Astrocyte (in vitro differentiated cells and primary cell): ENCODE measurements around the gene RAB29. TPM values are rescaled to one million over a fixed set of nuclear protein-coding genes. Genes with fewer than 3 reads are reported as not detected.

Source experiments
- DNase-seq: peaks from one replicate; pipeline ENCODE4 v3.0.0-alpha.2; 2010; ENCODE audit warnings: low read depth
- FAIRE-seq: peaks from 2 replicates; lab custom pipeline; 2011; peaks lifted over from hg19 to GRCh38; lab: Jason Lieb, UNC
- H2AFZ ChIP-seq: 2 replicates; pipeline ENCODE4 v1.6.0; 2012; ENCODE audit warnings: low read depth, low read length, inconsistent platforms
- H3K27ac ChIP-seq: 2 replicates; pipeline ENCODE4 v1.5.1; 2011; ENCODE audit warnings: low read depth, low read length, inconsistent platforms
- H3K27me3 ChIP-seq: 2 replicates; pipeline ENCODE4 v1.6.0; 2011; ENCODE audit warnings: low read length, inconsistent platforms; ENCODE audit not compliant: insufficient read depth
- H3K36me3 ChIP-seq: 2 replicates; pipeline ENCODE4 v1.5.1; 2011; ENCODE audit warnings: low read length, inconsistent platforms; ENCODE audit not compliant: insufficient read depth
- H3K4me1 ChIP-seq: 2 replicates; pipeline ENCODE4 v1.5.1; 2011; ENCODE audit warnings: low read length, inconsistent platforms; ENCODE audit not compliant: insufficient read depth
- H3K4me2 ChIP-seq: 2 replicates; pipeline ENCODE4 v1.6.0; 2012; ENCODE audit warnings: low read length, inconsistent platforms
- H3K4me3 ChIP-seq: 2 replicates; pipeline ENCODE4 v1.5.1; 2011; ENCODE audit warnings: low read depth, mild to moderate bottlenecking, low read length, inconsistent platforms; ENCODE audit not compliant: insufficient read depth
- H3K79me2 ChIP-seq: 2 replicates; pipeline ENCODE4 v1.6.0; 2012; ENCODE audit warnings: mild to moderate bottlenecking, low read length, inconsistent platforms; ENCODE audit not compliant: insufficient read depth
- H3K9ac ChIP-seq: 2 replicates; pipeline ENCODE4 v1.6.0; 2012; ENCODE audit warnings: mild to moderate bottlenecking, low read length, inconsistent platforms
- H3K9me3 ChIP-seq: 2 replicates; pipeline ENCODE4 v1.5.1; 2012; ENCODE audit warnings: low read depth, mild to moderate bottlenecking, low read length, inconsistent platforms; ENCODE audit not compliant: insufficient read depth
- H4K20me1 ChIP-seq: 2 replicates; pipeline ENCODE4 v1.6.0; 2012; ENCODE audit warnings: low read length, inconsistent platforms; ENCODE audit not compliant: insufficient read depth
- H3K27ac Mint-ChIP-seq: one replicate; pipeline ENCODE4 v1.8.0; 2021; ENCODE audit warnings: mild to moderate bottlenecking, mixed read lengths; ENCODE audit not compliant: unreplicated experiment
- H3K27me3 Mint-ChIP-seq: one replicate; pipeline ENCODE4 v1.8.0; 2021; ENCODE audit warnings: low read depth, mixed read lengths; ENCODE audit not compliant: unreplicated experiment
- H3K36me3 Mint-ChIP-seq: one replicate; pipeline ENCODE4 v1.8.0; 2021; ENCODE audit warnings: low read depth, mixed read lengths; ENCODE audit not compliant: unreplicated experiment
- H3K4me1 Mint-ChIP-seq: one replicate; pipeline ENCODE4 v1.8.0; 2021; ENCODE audit warnings: low read depth, mixed read lengths; ENCODE audit not compliant: unreplicated experiment
- H3K4me3 Mint-ChIP-seq: one replicate; pipeline ENCODE4 v1.8.0; 2021; ENCODE audit warnings: mild to moderate bottlenecking, moderate library complexity, mixed read lengths; ENCODE audit not compliant: unreplicated experiment
- H3K9me3 Mint-ChIP-seq: one replicate; pipeline ENCODE4 v1.8.0; 2021; ENCODE audit warnings: mild to moderate bottlenecking, mixed read lengths; ENCODE audit not compliant: unreplicated experiment
- CTCF ChIP-seq: IDR thresholded peaks from 2 replicates; pipeline ENCODE4 v1.5.1; 2011; ENCODE audit warnings: low read depth, mild to moderate bottlenecking, inconsistent platforms, low read length, moderate library complexity; ENCODE audit not compliant: insufficient read depth
- EZH2 ChIP-seq: IDR thresholded peaks from 2 replicates; pipeline ENCODE4 v1.6.1; 2012; ENCODE audit warnings: mild to moderate bottlenecking, low read length, inconsistent platforms; ENCODE audit not compliant: insufficient read depth
- total RNA-seq: library from RNA; stranded (reverse); gene quantifications from 2 replicates; pipeline ENCODE4 v1.2.1, GENCODE V29; 2021

Gene RAB29
- total RNA-seq, 1 donor from 2014 or later, result 13.3 TPM

GRCh38 chr1:205770618-205771017 is 4.7 kb downstream of the RAB29 start:
- peaks cover 3% of the 10 kb centered on the region for H3K4me1 ChIP-seq
- FAIRE-seq, result no peak
- Mint-ChIP-seq H3K9me3 (no peaks in the 10 kb centered on the region), H3K36me3 (peaks cover 2% of the 10 kb centered on the region), H3K4me1 (peaks cover 16% of the 10 kb centered on the region), H3K4me3 (no peak overlapping the region), H3K27ac (no peak overlapping the region), H3K27me3 (no peaks in the 10 kb centered on the region)
- no peak overlapping the region for H3K4me3 ChIP-seq
- H3K36me3 ChIP-seq, result no peaks in the 10 kb centered on the region
- no peak overlapping the region for H3K9ac ChIP-seq
- no peak overlapping the region for H2AFZ ChIP-seq
- H3K9me3 ChIP-seq, result no peaks in the 10 kb centered on the region
- TF ChIP-seq EZH2, result no peak
- peaks cover 6% of the 10 kb centered on the region for H3K27me3 ChIP-seq
- no peaks in the 10 kb centered on the region for H3K79me2 ChIP-seq
- no peak for DNase-seq
- H3K4me2 ChIP-seq, result no peak overlapping the region
- H4K20me1 ChIP-seq, result no peaks in the 10 kb centered on the region
- no peak overlapping the region for H3K27ac ChIP-seq

DNA sequence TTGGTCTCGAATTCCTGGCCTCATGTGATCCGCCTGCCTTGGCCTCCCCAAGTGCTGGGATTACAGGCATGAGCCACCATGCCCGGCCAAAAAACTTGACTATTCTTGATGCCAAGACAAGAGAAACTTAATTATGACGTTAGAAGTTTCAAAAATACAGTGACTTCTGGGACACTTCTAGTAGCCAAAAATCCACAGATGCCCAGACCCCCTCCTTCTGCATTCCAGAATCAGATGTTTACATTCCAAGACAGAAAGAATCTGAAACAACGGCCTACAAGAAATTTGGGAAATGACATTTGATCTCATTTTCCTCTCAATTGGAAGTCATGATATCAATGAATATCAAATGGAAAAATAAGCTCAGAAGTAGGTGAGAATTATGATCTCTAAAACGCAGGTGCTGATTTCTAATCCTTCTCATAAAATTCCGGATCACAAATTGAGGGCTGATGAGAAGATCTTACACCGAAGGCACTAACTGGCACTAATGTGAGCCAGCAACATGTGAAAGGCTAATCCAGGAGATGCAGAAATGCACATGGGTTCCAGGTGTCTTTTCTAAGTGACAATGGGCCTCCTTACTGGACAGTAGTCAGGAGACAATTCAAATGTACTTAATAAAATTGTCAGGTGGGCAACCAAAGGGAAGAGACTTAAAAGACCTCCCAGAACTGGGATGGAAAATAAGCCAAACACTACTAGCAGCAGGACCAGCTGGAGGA is 5.5 kb downstream of the RAB29 start:
- no peak overlapping the region for H3K9ac ChIP-seq
- no peak overlapping the region for H3K27ac ChIP-seq
- Mint-ChIP-seq H3K27me3 (no peaks in the 10 kb centered on the region), H3K4me1 (peaks cover 14% of the 10 kb centered on the region), H3K27ac (peak overlapping the region; percentile 86), H3K9me3 (no peaks in the 10 kb centered on the region), H3K4me3 (peak overlapping the region; percentile 8), H3K36me3 (peaks cover 2% of the 10 kb centered on the region)
- TF ChIP-seq EZH2 (no peak), CTCF (no peak)
- no peaks in the 10 kb centered on the region for H4K20me1 ChIP-seq
- H3K4me3 ChIP-seq, result no peak overlapping the region
- no peak overlapping the region for H2AFZ ChIP-seq
- FAIRE-seq (no peak), DNase-seq (no peak)
- H3K4me2 ChIP-seq, result no peak overlapping the region
- peaks cover 6% of the 10 kb centered on the region for H3K27me3 ChIP-seq
- no peaks in the 10 kb centered on the region for H3K4me1 ChIP-seq
- no peaks in the 10 kb centered on the region for H3K9me3 ChIP-seq
- no peaks in the 10 kb centered on the region for H3K79me2 ChIP-seq
- H3K36me3 ChIP-seq, result no peaks in the 10 kb centered on the region

DNA sequence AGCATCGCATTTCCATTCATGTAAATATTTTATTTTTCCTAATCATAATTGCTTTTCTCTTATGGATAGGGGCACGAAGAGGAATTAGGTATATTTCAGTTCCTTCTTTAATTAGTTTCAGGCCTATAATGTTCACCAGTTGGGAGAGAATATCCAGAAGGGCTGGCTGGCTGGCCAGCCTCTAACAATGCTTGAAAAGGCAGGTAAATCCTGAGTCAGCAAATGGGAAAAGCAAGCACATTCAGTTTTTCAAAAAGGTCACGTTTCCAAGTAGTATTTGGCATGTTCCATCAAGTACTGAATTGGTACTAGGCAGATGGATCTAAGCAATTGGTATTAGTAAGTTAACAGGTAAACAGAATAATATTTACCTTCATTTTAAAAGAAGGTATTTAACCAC is 8.0 kb downstream of the RAB29 start:
- H3K4me1 Mint-ChIP-seq, result peaks cover 14% of the 10 kb centered on the region
- Histone ChIP-seq H3K4me3 (no peak overlapping the region), H3K27me3 (no peaks in the 10 kb centered on the region), H3K27ac (no peak overlapping the region), H3K79me2 (no peaks in the 10 kb centered on the region), H3K9me3 (no peaks in the 10 kb centered on the region), H3K9ac (no peak overlapping the region), H4K20me1 (no peaks in the 10 kb centered on the region), H3K36me3 (no peaks in the 10 kb centered on the region), H3K4me2 (no peak overlapping the region), H2AFZ (no peak overlapping the region), H3K4me1 (no peaks in the 10 kb centered on the region)
- no peak overlapping the region for H3K27ac Mint-ChIP-seq
- no peaks in the 10 kb centered on the region for H3K27me3 Mint-ChIP-seq
- peaks cover 2% of the 10 kb centered on the region for H3K36me3 Mint-ChIP-seq
- no peak for TF ChIP-seq EZH2
- no peak for TF ChIP-seq CTCF
- FAIRE-seq (no peak), DNase-seq (no peak)
- H3K4me3 Mint-ChIP-seq, result no peak overlapping the region
- H3K9me3 Mint-ChIP-seq, result no peaks in the 10 kb centered on the region
